H1 (cell line): Measurements from ENCODE around the gene IGSF9B.

Source experiments
- EGR1 ChIP-seq: IDR thresholded peaks from 2 replicates; pipeline ENCODE4 v1.6.1; 2011; ENCODE audit warnings: low read depth, low read length, borderline replicate concordance
- KDM1A ChIP-seq: fragments of 200-600, 300-600 bp; sonication (generic); IDR thresholded peaks from 2 replicates; pipeline ENCODE4 v1.7.1; 2016; ENCODE audit warnings: mild to moderate bottlenecking, low read length, borderline replicate concordance
- MAFK ChIP-seq: IDR thresholded peaks from 2 replicates; pipeline ENCODE4 v1.6.1; 2012; ENCODE audit warnings: low read depth, mild to moderate bottlenecking, improper control_type of control experiment, low read length
- POLR2A ChIP-seq, 2 experiments: IDR thresholded peaks; 1 replicate in 1 of 2; 2 replicates in 1 of 2; pipeline ENCODE4 v1.6.1; 2011; ENCODE audit warnings: low read depth in 2 of 2, low read length in 2 of 2, mild to moderate bottlenecking in 2 of 2; ENCODE audit errors: control extremely low read depth in 1 of 2
- RAD21 ChIP-seq, 2 experiments: IDR thresholded peaks in 1 of 2; conservative IDR thresholded peaks in 1 of 2; 2 replicates each; pipeline ENCODE4 v1.6.1; 2011; ENCODE audit warnings: low read depth in 2 of 2, low read length in 2 of 2, improper control_type of control experiment in 1 of 2, inconsistent platforms in 1 of 2, mild to moderate bottlenecking in 1 of 2, moderate library complexity in 1 of 2
- RFX5 ChIP-seq: IDR thresholded peaks from 2 replicates; pipeline ENCODE4 v1.6.1; 2011; ENCODE audit warnings: low read depth, low read length, improper control_type of control experiment, borderline replicate concordance
- SIN3A ChIP-seq, 2 experiments: IDR thresholded peaks in 1 of 2; conservative IDR thresholded peaks in 1 of 2; 2 replicates each; pipeline ENCODE4 v1.6.1; 2011 to 2012; ENCODE audit warnings: low read length in 2 of 2, improper control_type of control experiment in 1 of 2, low read depth in 1 of 2, mild to moderate bottlenecking in 1 of 2
- SIRT6 ChIP-seq: IDR thresholded peaks from one replicate; pipeline ENCODE4 v1.7.1; 2012; ENCODE audit warnings: low read length, inconsistent platforms
- TAF1 ChIP-seq: IDR thresholded peaks from 2 replicates; pipeline ENCODE4 v1.6.1; 2011; ENCODE audit warnings: mild to moderate bottlenecking, low read depth, low read length
- ZNF274 ChIP-seq: IDR thresholded peaks from 2 replicates; pipeline ENCODE4 v1.7.0; 2012; ENCODE audit warnings: low read length, borderline replicate concordance; ENCODE audit errors: extremely low read depth
- TF ChIP-seq, protein P1 (sequence below), 3 experiments: IDR thresholded peaks; 1 replicate in 2 of 3; 2 replicates in 1 of 3; pipeline versions ENCODE4 v1.5.1 to v1.6.1; 2011; ENCODE audit warnings: low read length in 3 of 3, mild to moderate bottlenecking in 3 of 3, inconsistent platforms in 2 of 3, low read depth in 1 of 3, moderate library complexity in 1 of 3; ENCODE audit not compliant: insufficient read depth in 1 of 3; ENCODE audit errors: control extremely low read depth in 1 of 3
- TF ChIP-seq, protein P2 (sequence below): IDR thresholded peaks from 2 replicates; pipeline ENCODE4 v1.6.1; 2012; ENCODE audit warnings: inconsistent platforms

DNA sequence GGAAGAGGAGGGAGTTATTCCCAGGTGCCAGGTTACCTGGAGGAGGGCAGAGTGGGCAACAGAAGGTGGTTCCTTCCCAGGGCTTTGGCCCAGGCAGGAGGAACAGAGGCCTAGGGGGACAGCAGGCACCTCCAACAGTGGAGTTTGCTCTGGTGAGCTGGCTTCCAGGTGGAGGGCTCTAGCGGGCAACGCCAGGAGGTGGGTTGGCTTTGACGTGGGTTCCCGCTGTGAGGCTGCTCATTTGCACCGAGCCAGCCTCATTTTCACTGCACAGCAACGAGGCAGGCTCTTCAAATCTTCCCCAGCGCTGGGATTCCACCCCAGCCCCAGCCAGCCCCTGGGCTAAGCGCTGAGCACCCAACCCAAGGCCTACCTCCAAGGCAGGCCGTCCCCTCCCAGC is 8.1 kb downstream of the IGSF9B start:
- TF ChIP-seq TAF1 (no peak), POLR2A (IDR thresholded peaks at IDR 0.05; ENCODE audit: control extremely low read depth in 1 of 2, low read depth in 2 of 2, low read length in 2 of 2) (no peak), RFX5 (no peak), ZNF274 (no peak), RAD21 (IDR thresholded peaks at IDR 0.05 in 1 of 2, conservative IDR thresholded peaks at IDR 0.05 in 1 of 2; ENCODE audit: low read depth in 2 of 2, low read length in 2 of 2) (no peak), MAFK (no peak), EGR1 (no peak), SIRT6 (no peak), SIN3A (conservative IDR thresholded peaks at IDR 0.05 in 1 of 2, IDR thresholded peaks at IDR 0.05 in 1 of 2; ENCODE audit: low read depth in 1 of 2, low read length in 2 of 2) (no peak), KDM1A (no peak)
- TF ChIP-seq, protein P1, sequence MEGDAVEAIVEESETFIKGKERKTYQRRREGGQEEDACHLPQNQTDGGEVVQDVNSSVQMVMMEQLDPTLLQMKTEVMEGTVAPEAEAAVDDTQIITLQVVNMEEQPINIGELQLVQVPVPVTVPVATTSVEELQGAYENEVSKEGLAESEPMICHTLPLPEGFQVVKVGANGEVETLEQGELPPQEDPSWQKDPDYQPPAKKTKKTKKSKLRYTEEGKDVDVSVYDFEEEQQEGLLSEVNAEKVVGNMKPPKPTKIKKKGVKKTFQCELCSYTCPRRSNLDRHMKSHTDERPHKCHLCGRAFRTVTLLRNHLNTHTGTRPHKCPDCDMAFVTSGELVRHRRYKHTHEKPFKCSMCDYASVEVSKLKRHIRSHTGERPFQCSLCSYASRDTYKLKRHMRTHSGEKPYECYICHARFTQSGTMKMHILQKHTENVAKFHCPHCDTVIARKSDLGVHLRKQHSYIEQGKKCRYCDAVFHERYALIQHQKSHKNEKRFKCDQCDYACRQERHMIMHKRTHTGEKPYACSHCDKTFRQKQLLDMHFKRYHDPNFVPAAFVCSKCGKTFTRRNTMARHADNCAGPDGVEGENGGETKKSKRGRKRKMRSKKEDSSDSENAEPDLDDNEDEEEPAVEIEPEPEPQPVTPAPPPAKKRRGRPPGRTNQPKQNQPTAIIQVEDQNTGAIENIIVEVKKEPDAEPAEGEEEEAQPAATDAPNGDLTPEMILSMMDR (IDR thresholded peaks at IDR 0.05; ENCODE audit: control extremely low read depth in 1 of 3, insufficient read depth in 1 of 3, low read depth in 1 of 3, low read length in 3 of 3): no peak
- TF ChIP-seq, protein P2, sequence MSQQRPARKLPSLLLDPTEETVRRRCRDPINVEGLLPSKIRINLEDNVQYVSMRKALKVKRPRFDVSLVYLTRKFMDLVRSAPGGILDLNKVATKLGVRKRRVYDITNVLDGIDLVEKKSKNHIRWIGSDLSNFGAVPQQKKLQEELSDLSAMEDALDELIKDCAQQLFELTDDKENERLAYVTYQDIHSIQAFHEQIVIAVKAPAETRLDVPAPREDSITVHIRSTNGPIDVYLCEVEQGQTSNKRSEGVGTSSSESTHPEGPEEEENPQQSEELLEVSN: no peak
